Measurements from ENCODE around the gene TUBGCP2. TPM values are rescaled to one million over a fixed set of nuclear protein-coding genes. Genes with fewer than 3 reads are reported as not detected.

The TUBGCP2 gene
- 41.0 and 52.8 TPM in 2 replicates for total RNA-seq

DNA sequence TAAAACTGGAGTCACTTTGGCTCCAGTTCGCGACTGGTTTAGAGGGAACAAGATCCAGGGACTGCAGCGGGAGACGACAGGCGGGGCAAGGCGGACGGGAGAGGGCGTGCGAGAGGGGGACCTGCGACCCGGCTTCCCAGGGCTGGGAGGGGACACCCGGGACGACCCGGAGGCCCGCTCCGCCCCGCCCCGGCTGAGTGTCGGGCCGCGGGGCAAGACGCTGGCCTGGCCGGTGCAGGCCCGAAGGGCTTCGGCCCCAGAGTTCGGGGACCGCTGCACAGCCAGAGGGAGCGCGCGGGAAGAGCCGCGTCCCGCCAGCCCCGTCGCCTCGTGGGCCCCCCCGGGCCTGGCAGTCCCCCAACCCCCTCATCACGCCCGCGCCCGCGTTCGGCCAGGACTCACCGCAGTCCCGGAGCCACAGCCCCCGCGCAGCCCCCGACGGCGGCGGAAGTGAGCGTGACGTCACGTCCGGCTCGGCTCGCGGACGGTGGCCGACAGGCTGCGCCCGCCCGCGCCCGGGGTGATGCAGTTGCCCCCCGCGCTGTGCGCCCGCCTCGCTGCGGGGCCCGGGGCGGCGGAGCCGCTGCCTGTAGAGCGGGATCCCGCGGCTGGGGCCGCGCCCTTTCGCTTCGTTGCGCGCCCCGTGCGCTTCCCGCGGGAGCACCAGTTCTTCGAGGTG, at the start of gene TUBGCP2, which contains the start of gene ZNF511:
Gene TUBGCP2 (minus strand): TSS at position 452 of the 679 bp plus-strand sequence. CDS start 5,931 bp downstream, outside the sequence.
Gene ZNF511 (plus strand): TSS at position 494 of the 679 bp plus-strand sequence. CDS start 30 bp downstream, at position 524.

GRCh38 chr10:133357285-133358161, 48.9 kb upstream of the TUBGCP2 start, which contains the start of gene FUOM:
Gene FUOM, minus strand, starts transcription at chr10:133358019. Its CDS starts 12 bp downstream, at chr10:133358007.

GRCh38 chr10:133336577-133337369, 28.1 kb upstream of the TUBGCP2 start, which contains the start of gene CALY:
Gene CALY, minus strand, starts transcription at chr10:133336896. Its CDS starts 7,907 bp downstream, at chr10:133328989.

DNA sequence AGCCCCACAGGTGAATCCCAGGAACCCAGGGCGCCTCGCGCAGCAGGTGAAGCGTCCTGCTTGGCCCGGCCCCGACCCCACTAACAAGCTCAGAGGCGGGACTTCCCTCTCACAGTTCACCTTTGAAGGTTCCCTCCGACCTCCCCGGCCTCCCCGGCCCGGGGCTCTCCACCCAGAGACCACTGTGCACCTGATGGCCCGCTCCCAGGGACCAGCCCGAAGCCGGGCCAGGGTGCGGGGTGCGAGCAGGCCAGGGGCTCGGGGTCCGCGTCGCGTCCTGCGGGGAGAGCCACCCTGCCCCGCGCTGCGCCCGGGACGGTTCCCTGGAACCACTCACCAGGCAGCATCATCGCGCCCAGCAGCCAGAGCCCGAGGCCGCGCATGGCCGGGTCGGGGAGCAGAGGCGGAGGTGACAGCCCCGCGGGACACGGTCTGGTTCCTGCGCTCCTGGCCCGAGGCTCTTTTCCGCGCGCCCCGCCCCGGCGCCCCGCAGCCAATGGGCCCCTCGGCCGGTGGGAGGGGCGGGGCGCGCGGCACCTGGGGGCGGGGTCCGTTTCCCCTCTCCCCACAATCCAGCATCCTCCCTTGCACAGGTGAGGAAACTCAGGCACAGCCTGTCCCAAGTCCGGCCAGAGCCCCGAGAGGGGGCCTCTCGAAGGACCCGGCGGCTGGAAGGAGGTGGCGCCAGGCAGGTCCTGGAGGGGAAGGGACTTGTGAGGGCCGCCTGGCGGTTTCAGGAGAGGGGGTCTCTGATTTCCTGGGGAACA, 32.1 kb downstream of the TUBGCP2 start, which contains the start of gene ADAM8:
Gene ADAM8 (minus strand): TSS at position 434 of the 767 bp plus-strand sequence. CDS start 51 bp downstream, at position 383.

DNA sequence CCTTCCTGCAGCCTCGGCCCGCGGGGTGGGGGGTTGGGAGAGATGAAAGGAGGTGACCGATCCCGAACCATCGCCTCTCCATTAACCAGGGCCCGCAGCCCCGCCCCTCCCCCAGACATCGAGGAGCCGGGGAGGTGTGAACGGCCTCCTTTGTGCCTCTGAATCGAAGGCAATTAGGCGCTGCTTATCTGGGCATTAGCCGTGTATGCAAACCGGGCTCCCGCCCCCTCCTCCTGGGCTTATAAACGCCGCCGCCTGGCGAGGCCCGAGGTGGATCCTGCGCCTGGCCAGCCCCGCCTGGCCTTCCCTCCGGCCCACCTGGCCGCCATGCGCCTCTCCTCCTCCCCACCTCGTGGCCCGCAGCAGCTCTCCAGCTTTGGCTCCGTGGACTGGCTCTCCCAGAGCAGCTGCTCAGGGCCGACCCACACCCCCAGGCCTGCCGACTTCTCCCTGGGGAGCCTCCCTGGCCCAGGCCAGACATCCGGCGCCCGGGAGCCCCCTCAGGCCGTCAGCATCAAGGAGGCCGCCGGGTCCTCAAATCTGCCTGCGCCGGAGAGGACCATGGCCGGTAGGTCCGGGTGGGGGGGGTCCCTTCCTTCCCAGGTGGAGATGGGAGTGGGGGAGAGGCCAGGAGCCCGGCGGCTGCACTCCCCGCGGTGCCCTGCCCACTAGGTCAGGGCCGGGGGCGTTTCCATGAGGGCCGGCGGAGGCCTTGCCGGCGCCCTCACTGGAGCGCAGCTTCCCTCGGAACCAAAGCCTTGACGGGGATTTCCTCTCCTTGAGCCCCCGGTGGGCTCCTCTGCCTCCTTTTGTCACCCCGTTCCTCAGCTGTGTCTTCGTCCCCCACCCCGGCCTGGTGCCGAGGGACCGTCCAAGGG, 70.8 kb downstream of the TUBGCP2 start, which contains the start of gene VENTX:
Gene VENTX (plus strand): TSS at position 268 of the 878 bp plus-strand sequence. CDS start 60 bp downstream, at position 328.

GRCh38 chr10:133230044-133230361, 78.7 kb downstream of the TUBGCP2 start, which contains the start of gene UTF1:
Gene UTF1, plus strand, starts transcription at chr10:133230217. Its CDS starts 72 bp downstream, at chr10:133230289.

Other genes starting within 250 kb of the TUBGCP2 start
- gene ADGRA1, start 220.9 kb downstream of the TUBGCP2 start, total RNA-seq, result 0.32 TPM in 1 of 2 replicates, not detected in the other
- 0.80 TPM in 1 of 2 replicates, not detected in the other for gene KNDC1, start 148.7 kb downstream of the TUBGCP2 start, total RNA-seq
- gene UTF1, start 78.7 kb downstream of the TUBGCP2 start, total RNA-seq, result not detected in 2 replicates
- 0.16 TPM in 1 of 2 replicates, not detected in the other for gene VENTX, start 71.0 kb downstream of the TUBGCP2 start, total RNA-seq
- 4.5 and 6.0 TPM in 2 replicates for gene ADAM8, start 32.0 kb downstream of the TUBGCP2 start, total RNA-seq
- 32.7 and 35.8 TPM in 2 replicates for gene ZNF511, start within 50 bp of the TUBGCP2 start, total RNA-seq
- gene CALY, start 28.0 kb upstream of the TUBGCP2 start, total RNA-seq, result 14.1 TPM in 1 of 2 replicates, not detected in the other
- not detected in 2 replicates for gene PRAP1, start 38.5 kb upstream of the TUBGCP2 start, total RNA-seq
- gene FUOM, start 49.1 kb upstream of the TUBGCP2 start, total RNA-seq, result 24.8 and 58.6 TPM in 2 replicates
- gene ECHS1, start 64.5 kb upstream of the TUBGCP2 start, total RNA-seq, result 69.6 and 112 TPM in 2 replicates
- gene PAOX, start 70.4 kb upstream of the TUBGCP2 start, total RNA-seq, result 5.4 and 5.6 TPM in 2 replicates
- 16.0 and 22.6 TPM in 2 replicates for gene MTG1, start 85.3 kb upstream of the TUBGCP2 start, total RNA-seq
- under 0.01 and 0.08 TPM in 2 replicates for gene SPRN, start 115.8 kb upstream of the TUBGCP2 start, total RNA-seq
- gene SCART1, start 145.1 kb upstream of the TUBGCP2 start, total RNA-seq, result 0.26 and 1.4 TPM in 2 replicates
- gene CYP2E1, start 218.5 kb upstream of the TUBGCP2 start, total RNA-seq, result under 0.01 and 1.7 TPM in 2 replicates